Measurements from ENCODE around the gene NACAD.

NACAD gene, protein sequence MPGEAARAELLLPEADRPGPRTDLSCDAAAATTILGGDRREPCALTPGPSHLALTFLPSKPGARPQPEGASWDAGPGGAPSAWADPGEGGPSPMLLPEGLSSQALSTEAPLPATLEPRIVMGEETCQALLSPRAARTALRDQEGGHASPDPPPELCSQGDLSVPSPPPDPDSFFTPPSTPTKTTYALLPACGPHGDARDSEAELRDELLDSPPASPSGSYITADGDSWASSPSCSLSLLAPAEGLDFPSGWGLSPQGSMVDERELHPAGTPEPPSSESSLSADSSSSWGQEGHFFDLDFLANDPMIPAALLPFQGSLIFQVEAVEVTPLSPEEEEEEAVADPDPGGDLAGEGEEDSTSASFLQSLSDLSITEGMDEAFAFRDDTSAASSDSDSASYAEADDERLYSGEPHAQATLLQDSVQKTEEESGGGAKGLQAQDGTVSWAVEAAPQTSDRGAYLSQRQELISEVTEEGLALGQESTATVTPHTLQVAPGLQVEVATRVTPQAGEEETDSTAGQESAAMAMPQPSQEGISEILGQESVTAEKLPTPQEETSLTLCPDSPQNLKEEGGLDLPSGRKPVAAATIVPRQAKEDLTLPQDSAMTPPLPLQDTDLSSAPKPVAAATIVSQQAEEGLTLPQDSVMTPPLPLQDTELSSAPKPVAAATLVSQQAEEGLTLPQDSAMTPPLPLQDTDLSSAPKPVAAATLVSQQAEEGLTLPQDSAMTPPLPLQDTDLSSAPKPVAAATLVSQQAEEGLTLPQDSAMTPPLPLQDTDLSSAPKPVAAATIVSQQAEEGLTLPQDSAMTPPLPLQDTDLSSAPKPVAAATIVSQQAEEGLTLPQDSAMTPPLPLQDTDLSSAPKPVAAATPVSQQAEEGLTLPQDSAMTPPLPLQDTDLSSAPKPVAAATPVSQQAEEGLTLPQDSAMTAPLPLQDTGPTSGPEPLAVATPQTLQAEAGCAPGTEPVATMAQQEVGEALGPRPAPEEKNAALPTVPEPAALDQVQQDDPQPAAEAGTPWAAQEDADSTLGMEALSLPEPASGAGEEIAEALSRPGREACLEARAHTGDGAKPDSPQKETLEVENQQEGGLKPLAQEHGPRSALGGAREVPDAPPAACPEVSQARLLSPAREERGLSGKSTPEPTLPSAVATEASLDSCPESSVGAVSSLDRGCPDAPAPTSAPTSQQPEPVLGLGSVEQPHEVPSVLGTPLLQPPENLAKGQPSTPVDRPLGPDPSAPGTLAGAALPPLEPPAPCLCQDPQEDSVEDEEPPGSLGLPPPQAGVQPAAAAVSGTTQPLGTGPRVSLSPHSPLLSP (N-terminal part only)

DNA sequence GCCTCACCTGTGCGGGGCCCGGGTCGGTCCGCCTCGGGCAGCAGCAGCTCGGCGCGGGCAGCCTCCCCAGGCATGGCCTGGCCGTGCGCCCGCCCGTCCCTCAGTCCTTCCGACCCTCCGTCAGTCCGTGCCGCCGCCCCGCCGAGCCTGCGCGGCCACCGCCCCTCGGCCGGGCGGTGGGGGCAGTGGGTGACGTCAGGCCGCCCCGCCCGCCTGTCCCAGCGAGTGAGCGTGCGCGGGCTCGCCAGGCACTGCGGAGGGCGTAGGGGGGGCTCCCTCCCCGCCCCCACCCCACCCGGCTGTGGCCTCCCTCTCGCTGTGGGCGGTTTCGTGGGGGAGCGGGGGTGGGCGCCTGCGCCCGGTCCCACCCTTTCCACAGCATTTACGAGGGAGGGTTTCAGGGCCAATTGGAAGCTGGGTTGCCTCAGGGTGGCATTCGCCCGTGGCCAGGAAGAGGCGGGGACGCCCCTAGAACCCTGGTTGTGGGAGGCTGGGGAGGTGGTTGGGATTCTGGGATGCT, at the start of gene NACAD:
NACAD (minus strand) TSS at position 149 of the 520 bp plus-strand sequence; CDS start at position 74, 75 bp downstream.
- DNase-seq (ENCODE audit: low spot score), result no peak

DNA sequence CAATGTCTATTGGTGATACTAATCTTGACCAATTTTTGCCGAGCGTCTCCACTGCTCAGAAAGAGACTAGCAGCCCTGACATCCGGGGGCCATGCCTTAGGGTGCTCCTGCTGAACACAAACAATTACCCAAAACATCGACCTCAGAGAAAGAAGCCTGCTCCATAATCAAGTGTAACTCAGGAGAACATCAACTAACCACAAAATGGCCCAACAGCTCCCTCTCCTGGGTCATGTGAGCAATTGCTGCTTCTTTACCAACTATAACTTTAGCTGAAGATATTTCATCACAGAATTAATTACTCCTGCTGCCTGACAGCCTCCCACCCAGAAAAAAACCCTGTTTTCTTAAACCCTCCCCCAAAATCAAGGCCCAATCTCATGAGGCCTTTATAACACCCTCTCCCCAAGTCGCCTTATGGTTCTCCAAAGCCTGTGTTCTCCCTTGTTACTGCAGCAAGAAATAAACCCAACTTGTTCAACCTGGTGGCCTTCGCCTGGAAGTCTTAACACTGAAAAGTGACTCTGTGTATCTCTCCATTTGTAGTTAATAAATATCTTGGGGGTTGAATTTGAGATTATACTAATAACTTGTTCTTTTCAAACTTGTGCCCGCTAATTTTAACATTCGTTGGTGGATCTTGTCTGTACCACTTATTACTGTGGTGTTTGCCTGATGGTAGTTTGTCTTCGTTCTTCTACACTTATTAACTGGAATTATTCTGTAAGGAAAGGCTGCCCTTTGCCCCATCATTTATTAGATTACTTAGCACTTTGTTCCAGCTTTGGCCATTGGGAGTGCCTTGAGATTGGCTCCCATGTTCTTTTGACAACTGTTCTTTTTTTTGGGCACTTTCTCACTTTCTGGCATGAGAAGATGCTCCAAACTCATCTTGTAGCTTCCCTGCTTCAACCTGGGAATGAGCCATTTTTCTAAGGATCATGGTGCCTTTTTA, 47.6 kb upstream of the NACAD start:
- peak; percentile 77 for DNase-seq (ENCODE audit: low spot score)

DNA sequence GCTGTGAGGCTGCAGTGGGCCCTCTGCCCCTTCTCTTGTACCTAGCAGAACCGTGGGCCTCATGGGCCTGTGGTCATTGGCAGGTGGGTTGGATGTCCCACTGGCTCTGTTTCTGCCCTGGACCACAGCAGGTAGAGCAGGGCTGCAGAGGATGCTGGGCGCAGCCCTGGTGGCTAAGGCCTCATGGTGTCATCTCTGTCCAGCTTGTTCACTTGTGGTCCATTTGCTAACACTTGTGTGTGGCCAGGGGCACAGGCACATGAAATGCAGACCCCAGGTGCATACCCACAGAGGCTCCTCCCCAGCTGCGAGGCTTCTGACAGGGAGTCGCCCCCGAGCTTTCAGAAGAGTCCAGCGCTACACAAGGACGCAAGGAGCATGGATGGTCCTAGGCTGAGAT, 45.1 kb upstream of the NACAD start:
- DNase-seq (ENCODE audit: low spot score), result no peak

DNA sequence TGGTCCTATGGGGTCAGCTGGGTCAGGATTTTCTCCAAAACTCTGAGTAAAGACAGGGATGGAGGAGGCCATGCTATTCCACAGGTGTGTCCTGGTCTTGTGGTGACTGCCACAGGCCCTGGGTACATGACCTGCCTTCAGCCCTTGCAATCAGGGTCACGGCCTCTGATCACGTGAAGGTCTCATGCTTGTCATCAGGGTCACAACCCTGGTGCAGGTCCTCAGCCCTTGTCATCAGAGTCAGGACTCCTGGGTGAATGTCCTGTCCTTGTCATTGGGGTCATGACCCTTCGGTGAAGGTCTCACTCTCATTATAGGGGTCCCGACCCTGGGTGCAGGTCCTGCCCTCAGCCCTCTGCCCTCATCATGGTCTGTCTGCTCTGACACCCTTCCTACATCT, 44.6 kb upstream of the NACAD start:
- no peak for DNase-seq (ENCODE audit: low spot score)

DNA sequence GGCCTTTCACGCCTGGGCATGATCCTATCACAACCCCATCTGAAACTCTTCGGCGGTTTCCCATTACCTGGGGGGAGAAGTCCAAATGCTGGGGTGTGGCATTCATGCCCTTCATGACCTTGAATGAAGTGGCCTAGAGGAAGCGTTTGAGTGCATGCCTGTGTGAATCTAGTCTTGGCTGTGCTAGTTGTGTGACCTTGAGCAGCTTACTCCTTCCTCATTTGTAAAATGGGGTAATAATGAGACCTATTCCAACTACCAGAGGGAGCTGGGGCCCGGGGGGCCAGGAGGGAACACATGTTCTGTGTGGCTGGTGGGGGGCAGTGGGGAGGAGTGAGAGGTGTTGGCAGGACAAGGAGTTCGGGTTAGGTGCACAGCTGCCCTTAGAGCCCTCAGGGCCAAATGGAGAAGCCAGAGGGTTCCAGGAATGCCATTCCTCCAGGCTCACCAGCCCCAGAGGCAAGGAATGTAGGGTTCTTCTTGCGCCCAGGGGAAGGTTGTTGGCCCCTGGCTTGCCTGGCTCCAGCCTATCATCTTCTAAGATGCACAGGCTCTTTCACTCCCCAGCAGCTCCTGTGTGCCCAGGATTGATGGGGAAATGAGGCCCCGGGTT, 44.0 kb upstream of the NACAD start:
- DNase-seq (ENCODE audit: low spot score), result no peak

DNA sequence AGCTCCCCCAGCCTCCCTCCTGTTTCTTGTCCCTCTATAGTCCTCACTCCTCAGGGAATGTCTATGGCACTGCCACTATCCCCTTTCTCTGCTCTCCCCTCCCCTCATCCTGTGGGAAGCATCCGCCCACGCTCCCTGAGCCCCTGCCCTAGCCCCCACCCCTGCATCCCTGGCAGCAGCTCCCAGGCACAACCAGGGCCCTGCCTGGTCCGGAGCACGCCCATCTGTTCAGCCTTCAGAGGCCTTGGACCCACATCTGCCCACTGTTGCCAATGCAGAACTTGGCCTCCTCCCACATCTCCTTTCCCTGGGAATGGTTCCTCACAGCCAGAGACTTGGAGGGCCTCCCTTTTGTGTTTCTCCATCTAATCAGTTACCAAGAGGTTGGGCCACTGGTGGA, 43.1 kb upstream of the NACAD start:
- no peak for DNase-seq (ENCODE audit: low spot score)

DNA sequence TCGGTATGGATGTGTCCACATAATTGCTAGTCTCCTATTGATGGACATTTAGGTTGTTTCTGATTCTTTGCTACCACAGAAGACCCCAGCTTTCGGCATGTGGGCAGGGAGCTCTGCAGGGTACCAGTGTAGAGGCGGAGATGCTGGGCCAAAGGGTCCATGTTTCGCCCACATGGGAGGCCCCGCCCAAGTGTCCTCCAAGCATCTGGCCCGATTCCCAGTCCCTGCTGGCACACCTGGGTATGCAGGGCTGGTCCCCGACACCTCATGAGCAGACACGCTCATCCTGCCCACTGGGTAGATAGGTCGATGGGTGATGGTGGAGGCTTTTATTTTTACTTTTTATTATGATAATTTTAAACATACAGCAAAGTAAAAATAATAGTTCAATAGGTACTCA, 42.1 kb upstream of the NACAD start:
- no peak for DNase-seq (ENCODE audit: low spot score)

DNA sequence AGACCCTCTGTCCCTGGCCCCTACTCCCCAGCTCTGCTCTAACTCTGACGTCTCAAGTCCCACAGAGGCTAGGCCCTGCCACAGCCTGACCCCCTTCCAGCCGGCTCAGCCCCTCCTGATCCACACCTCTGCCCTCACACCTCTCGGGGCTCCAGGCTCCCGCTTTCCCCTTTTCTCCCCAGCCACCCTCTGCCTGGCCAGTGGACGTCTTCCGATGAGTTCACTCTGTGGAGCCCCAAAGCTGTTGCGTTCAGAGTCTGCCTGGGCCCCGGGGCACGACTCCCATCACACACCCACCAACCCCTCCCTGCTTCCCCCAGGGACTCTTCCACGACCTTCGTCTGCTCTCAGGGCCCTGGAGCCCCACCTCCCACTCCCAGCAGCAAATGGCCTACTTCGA, 41.1 kb upstream of the NACAD start:
- no peak for DNase-seq (ENCODE audit: low spot score)

DNA sequence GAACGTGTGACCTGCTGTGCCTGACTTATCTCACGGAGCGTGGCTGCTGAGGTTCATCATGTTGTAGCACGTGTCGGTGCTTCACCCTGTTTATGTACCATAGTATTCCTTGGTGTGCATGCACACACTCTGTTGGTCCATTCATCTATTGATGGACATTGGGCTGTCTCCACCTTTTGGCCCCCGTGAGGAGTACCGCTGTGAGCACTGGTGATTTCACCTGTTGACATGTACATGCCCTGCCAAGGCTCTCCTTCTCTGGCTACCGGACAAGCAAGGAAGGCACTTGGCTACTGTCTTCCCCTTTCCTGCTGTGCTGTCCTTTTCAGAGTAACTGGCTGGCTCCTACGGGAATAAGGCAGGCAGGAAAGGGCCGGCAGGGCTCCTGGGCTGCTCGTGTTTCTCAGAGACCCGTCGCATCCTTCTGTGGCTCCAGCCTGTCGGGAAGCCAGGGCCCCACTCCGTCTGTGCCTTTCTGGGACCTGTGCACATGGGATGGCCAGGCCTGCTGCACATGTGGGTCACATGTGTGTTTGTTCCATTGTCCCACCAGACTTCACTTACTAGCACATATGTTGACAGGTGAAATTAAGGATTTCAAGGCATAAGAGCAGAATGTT, 40.5 kb upstream of the NACAD start:
- DNase-seq (ENCODE audit: low spot score), result no peak

DNA sequence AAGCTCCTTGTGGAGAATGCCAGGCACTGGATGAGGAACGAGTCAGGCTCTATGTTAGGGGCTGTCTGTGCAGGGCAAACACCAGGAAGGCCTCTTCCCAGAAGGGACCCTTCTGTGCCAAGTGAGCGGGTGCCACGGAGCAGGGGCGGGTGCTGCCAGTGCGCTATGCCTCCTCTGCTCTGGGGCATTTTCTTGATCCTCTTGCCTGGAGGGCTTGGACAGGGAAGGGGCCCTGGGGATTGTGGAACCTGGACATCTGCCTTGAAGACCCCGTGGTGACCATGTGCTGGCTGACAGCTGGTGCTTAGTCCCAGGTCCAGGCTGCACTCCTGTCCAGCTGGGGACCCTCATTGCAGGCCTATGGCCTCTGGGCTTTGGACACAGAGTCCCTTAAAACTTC, 38.2 kb upstream of the NACAD start:
- no peak for DNase-seq (ENCODE audit: low spot score)

DNA sequence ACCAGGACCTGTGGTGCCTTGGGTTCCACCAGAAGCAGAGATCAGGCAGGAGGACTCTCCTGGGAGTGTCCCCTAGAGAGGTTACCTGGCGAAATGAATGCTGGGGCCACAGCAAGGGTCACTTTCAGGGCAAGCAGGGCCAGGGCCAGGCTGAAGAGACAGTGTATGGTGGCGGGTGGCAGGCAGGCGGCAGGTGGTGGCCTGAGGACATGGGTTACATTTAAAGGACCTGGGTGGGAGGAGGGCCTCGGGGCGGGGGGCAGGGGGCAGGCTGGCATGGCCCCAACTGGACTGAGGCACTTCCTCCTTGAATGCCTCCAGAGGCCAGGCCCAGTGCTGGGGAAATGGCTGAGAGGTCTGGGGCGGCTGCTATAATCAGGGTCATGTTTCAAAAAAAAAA, 37.4 kb upstream of the NACAD start:
- DNase-seq (ENCODE audit: low spot score), result no peak

DNA sequence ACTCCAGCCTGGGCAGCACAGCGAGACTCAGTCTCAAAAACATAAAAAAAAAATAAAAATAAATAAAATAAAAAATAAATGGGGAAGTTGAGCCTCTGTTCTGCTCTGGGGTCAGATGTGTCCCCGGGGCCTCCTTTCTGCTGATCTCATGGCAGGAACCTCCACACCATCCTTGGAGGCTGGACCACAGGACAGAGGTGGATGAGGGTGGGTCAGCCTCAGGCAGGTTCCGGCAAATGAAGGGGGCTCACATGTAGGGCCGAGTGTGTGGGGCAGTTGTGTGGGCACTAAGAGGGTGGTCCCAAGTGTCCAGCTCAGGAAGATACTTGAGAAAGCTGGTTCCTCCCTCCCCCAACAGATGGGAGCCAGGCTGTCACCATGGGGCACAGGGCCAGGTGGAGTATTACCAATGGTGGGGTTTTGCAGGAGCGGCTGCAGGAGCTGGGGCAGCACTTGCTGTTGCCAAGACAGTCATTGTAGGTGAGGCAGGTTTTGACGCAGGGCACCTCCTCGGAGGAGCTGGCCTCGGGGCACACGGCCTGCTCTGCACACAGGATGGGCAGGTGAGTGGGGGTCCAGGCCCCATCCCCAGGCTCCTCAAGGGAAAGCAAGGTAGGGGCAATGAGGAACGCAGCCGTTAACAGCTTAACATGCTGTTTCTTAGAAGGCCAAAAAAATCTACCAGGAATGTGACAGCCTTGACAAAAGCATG, 36.6 kb upstream of the NACAD start:
- no peak for DNase-seq (ENCODE audit: low spot score)

DNA sequence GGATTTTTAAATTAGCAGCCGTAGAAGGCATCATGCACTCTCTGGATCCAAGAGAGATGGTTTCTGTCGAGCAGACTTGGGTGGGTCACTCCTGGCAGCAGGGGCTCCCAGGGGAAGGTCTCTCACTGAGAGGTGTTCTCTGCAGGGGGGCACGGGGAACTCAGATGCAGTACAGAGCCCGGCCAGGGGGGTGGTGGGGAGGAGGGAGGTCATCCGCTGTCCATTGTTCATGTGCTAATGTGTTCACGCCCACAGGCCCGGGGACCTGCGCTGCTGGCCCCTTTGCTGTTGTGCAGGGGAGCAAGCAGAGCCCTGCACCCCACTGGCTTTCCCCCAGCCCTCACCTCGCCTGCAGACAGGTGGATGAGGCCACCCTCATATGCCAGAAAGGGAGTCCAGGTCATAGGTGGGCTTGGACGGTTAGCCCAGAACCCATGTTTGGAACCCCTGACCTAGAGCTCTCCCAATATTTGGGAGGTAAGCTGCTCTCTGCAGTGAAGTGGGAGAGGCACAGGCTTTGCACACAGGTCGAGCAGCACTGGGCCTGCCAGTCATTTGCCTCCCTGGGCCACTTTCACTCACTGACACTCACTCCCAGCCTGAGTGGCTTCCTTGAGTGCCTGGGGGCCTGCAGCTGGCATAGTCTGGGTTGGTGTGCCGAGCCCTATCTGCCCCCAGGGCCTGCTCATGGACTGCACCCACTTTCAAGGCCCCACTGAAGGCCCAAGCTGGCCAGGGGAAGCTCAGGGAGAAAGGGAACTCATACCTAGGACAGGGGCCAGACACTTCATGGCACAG, 35.3 kb upstream of the NACAD start:
- no peak for DNase-seq (ENCODE audit: low spot score)

DNA sequence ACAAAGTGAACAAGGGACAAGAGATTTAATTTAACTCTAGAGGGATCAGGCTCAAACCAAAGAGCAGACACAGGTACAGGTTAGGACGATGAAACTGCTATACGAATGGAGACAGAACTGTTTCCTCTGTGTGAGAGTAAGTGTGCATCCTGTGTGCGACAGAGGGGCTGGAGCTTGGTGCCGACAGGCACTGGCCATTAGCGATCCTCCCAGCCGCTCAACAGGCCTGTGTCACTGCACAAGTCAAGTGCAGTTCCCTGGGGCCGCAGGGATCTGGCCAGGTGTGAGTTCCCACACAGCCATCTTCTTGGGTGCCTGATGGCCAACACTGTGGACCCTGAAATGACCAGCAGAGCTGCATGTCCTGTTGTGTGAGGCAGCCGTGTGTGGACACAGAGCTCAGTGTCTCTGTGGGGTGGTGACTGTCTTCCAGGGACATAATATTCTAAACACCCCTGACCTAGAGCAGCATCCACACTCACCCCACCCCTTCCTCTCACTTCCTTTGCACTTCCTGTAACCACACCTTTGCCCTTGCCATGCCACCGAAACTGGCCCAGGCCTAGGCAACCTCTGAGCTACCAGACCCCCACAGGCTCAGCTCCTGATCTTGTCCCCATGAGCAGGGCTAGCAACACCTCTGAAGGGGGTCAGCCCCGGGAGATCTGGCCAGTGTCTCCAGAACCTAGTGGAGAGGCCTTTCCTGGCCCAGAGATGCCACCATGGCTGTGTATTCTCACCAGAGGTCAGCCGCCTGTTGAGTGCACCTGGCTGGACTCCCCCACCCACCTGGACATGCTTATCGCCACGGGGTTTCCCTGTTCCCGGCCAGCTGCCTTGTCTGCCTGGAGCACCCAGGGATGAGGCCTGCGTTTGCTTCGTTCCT, 34.4 kb upstream of the NACAD start:
- DNase-seq (ENCODE audit: low spot score), result no peak

DNA sequence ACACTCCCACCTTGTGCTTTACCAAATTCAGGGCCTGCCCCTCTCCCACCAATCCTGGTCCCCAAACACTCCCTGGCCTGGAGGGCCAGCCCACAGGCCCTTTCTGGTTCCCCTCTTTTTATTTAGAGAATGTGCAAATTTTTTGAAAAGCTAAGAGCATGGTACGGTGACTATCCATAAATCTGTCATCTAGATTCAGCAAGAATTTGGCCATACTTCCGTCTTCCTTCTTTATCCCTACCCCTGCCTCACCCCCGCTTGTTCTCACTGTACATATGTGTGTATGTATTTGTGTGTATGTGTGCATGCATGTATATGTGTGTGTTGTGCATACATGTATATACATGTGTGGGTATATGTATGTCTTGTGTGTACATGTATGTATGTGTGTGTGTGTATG, 30.8 kb upstream of the NACAD start:
- no peak for DNase-seq (ENCODE audit: low spot score)

DNA sequence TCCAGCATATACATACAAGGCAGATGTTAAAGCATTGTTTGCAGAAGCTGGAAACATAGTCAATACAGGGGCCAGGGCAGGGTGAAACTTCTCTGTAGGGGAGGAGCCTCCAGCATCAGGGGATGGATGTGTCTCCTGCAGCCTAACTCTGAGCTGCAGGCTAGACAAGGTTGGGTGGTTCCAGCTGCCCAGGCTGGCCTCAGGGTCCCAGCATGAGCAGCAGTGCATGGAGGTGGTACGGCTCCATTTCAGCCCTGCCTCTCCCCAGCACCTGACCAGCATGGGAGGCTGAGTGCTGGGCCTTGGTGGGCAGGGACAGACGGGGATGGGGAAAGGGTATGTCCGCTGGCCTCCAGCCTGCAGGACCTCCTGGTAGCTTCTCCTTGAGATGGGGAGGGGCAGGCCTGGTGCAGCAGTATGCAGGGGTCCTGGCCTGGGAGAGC, 30.1 kb upstream of the NACAD start:
- DNase-seq (ENCODE audit: low spot score), result no peak

DNA sequence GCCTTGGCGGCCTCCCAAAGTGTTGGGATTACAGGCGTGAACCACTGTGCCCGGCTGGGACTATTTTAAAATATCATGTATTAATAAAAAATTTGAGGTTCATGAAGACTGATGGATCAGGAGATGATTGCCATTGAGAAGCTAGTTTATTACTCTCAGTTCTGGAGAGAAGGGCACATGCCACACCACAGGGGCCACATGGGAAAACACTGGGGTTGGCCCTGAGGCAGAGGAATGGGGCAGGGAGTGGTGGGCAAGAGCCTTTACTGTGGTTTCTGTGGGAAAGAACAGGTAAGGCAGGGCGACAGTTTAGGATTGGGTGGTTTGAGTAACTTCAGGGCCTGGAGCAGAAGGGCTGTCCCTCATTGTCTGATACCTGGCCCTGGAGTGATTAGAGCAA, 29.5 kb upstream of the NACAD start:
- no peak for DNase-seq (ENCODE audit: low spot score)
